Activated CD8-positive, alpha-beta memory T cell treated with anti-CD3 and anti-CD28 coated beads for 36 hours (primary cell): ENCODE data around the gene HORMAD1. TPM values are rescaled to one million over a fixed set of nuclear protein-coding genes. Genes with fewer than 3 reads are reported as not detected.
"Not testable (repeated sequence)": the region's sequence is repeated elsewhere in the genome, so short reads cannot be mapped to it uniquely, and the experiment has no call there.

Experiments
- CTCF ChIA-PET: fragments of 350-600 bp; sonication (Branson Sonifier 250); formaldehyde crosslinking; loops from one replicate; lab custom pipeline; 2021; ENCODE audit warnings: antibody characterized with exemption; lab: Charles Lee
- POLR2A ChIA-PET: fragments of 350-600 bp; sonication (Branson Sonifier 250); formaldehyde crosslinking; loops from one replicate; lab custom pipeline; 2021; ENCODE audit warnings: antibody characterized with exemption; lab: Charles Lee
- total RNA-seq, 2 experiments: library from RNA; stranded (reverse); gene quantifications; one replicate each; pipeline ENCODE4 v1.2.3, GENCODE V29; 2021

The HORMAD1 gene, protein sequence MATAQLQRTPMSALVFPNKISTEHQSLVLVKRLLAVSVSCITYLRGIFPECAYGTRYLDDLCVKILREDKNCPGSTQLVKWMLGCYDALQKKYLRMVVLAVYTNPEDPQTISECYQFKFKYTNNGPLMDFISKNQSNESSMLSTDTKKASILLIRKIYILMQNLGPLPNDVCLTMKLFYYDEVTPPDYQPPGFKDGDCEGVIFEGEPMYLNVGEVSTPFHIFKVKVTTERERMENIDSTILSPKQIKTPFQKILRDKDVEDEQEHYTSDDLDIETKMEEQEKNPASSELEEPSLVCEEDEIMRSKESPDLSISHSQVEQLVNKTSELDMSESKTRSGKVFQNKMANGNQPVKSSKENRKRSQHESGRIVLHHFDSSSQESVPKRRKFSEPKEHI
- not detected for total RNA-seq

GRCh38 chr1:150720703-150721102 is at the start of gene HORMAD1:
Gene HORMAD1 (minus strand): TSS chr1:150720895. CDS start chr1:150719505, 1,390 bp downstream.
- ChIA-PET POLR2A (no interaction called here), CTCF (interaction anchor here (0.7 kb wide), 1 partner anchor 293 kb away, joined by 4 read pairs; no protein-coding TSS in a partner anchor)

GRCh38 chr1:150767704-150768103 is 47.0 kb upstream of the HORMAD1 start:
- POLR2A ChIA-PET, CTCF ChIA-PET: not testable (repeated sequence)

DNA sequence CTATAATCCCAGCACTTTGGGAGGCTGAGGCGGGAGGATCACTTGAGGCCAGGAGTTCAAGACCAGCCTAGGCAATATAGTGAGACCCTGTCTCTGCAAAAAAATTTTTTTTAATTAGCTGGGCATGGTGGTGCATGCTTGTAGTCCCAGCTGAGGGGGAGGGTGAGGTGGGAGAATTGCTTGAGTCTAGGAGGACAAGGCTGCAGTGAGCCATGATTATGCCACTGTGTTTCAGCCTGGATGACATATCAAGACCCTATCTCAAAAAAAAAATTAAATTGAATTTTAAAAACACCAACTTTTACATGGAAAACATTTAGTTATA is 45.2 kb upstream of the HORMAD1 start:
- ChIA-PET POLR2A (interaction anchor here (0.6 kb wide), 1 partner anchor 157 kb away, joined by 3 read pairs; no protein-coding TSS in a partner anchor), CTCF (interaction anchor here (0.9 to 1.7 kb wide), 3 partner anchors 136 to 195 kb away, joined by 3 to 4 read pairs (median 4); partner anchors contain the start of gene ENSA)

- ChIA-PET CTCF (interaction anchor here (0.9 to 1.7 kb wide), 3 partner anchors 136 to 195 kb away, joined by 3 to 4 read pairs (median 4); partner anchors contain the start of gene ENSA), POLR2A (interaction anchor here (0.6 kb wide), 1 partner anchor 157 kb away, joined by 3 read pairs; no protein-coding TSS in a partner anchor)
Measured at GRCh38 chr1:150765296-150765976, 44.7 kb upstream of the HORMAD1 start, which contains the start of gene CTSS. Gene CTSS (minus strand): TSS chr1:150765778. CDS start chr1:150764763, 1,015 bp downstream.

DNA sequence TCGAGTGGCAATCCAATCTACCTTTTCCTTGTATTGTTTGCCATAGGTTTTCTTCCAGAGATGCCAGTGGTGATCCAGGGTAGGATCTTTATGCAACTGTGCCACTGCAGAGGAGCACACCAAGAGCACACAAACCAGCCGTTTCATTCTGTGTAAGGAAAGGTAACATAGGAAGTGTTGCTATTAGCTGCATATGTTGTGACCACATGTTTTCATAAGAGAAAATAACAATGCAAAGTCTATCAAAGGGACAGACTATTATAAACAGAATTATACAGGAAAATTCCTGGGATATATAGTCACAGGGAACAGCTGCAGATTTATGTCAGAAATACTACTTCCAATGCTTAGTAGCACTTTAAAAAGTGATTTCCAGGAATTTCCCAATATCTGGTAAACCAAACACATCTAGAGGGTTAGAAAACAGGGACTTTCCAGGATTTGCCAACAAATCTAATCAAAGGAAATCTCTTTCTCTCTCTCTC is 44.0 kb upstream of the HORMAD1 start:
- POLR2A ChIA-PET, result no interaction called here
- CTCF ChIA-PET, result no interaction called here

DNA sequence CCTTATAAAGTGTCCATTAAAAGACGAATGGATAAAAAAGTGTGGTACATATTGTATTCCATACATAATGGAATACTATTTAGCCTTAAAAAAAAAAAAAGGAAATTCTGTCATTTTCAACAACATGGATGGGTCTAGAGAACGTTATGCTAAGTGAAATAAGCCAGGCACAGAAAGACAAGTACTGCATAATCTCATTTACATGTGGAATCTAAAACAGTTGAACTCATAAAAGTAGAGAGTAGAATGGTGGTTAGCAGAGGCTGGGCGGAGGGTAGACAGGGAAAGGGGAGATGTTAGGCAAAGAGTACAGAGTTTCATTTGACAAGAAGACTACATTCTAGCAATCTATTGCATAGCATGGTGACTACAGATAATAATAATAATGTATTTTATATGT is 42.3 kb upstream of the HORMAD1 start:
- ChIA-PET POLR2A (no interaction called here), CTCF (no interaction called here)

DNA sequence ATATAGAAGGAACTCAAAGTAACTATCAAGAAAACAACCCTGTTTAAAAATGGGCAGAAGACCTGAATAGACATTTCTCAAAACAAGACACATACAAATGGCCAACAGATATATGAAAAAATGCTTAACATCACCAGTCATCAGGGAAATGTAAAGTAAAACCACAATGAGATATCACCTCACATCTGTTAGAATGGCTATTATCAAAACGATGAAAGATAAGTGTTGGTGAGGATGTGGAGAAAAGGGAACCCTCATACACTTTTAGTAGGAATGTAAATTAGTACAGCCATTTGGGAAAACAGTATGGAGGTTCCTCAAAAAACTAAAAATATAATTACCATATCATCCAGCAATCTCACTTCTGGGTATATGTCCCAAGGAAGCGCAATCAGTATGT is 41.9 kb upstream of the HORMAD1 start:
- CTCF ChIA-PET, result no interaction called here

GRCh38 chr1:150761801-150762200 is 41.1 kb upstream of the HORMAD1 start:
- CTCF ChIA-PET, result no interaction called here
- POLR2A ChIA-PET, result no interaction called here

More for the DNA sequence above, 41.9 kb upstream of the HORMAD1 start:
- POLR2A ChIA-PET, result no interaction called here

DNA sequence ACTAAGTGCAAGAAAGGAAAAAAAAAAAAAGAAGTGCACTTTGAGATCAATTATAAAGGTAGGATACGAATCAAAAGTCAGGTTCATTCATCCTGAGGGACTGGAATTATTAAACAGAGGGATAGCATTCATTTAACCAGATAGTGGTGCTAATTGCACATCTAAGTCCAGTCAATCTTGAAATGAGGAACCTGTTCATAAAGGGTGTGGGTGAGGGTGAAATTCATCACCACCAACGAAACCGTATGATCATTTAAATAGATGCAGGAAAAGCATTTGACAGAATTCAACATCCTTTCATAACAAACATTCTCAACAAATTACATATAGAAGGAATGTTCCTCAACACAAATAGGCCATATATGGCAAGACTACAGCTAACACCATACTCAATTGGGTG is 39.3 kb upstream of the HORMAD1 start:
- POLR2A ChIA-PET, result interaction anchor here (0.6 kb wide), 1 partner anchor 242 kb away, joined by 3 read pairs; no protein-coding TSS in a partner anchor
- CTCF ChIA-PET, result no interaction called here

- CTCF ChIA-PET, result no interaction called here
- POLR2A ChIA-PET, result no interaction called here
Measured at GRCh38 chr1:150753416-150753815, 32.7 kb upstream of the HORMAD1 start.

- ChIA-PET POLR2A (no interaction called here), CTCF (no interaction called here)
Measured at GRCh38 chr1:150751443-150751842, 30.7 kb upstream of the HORMAD1 start.

DNA sequence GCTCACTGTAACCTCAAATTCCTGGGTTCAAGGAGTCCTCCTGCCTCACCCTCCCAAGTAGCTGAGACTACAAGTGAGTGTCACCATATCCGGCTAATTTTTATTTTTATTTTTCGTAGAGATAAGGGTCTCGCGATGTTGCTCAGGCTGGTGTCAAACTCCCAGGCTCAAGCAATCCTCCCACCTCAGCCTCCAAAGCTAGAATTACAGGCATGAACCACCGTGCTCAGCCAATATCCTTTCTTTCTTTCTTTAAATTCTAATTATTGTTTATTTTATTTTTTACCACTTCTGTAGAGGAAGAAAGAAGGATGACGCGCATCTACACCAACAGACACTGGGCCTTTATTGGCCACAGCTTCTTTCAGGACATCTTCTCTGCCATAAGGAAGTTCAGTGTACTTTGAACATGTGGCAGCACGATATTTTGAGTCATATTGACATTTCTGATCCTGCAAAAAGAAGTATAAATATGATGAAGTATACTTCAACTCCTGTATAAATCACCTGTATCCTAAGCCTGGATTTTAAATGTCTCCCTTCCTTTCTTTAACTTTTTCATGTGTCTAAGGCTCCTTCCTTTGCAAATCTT is 29.1 kb upstream of the HORMAD1 start:
- POLR2A ChIA-PET, result no interaction called here
- CTCF ChIA-PET, result interaction anchor here (0.6 kb wide), 1 partner anchor 176 kb away, joined by 5 read pairs; the partner anchor contains the start of gene SETDB1

- ChIA-PET CTCF (no interaction called here), POLR2A (no interaction called here)
Measured at GRCh38 chr1:150748878-150749719, 28.4 kb upstream of the HORMAD1 start.

GRCh38 chr1:150730130-150730721 is 9.5 kb upstream of the HORMAD1 start:
- ChIA-PET CTCF (no interaction called here), POLR2A (no interaction called here)

GRCh38 chr1:150724336-150724735 is 3.6 kb upstream of the HORMAD1 start:
- CTCF ChIA-PET, result interaction anchor here (0.7 kb wide), 2 partner anchors 8 to 11 kb away, joined by 3 read pairs; no protein-coding TSS in a partner anchor

GRCh38 chr1:150720098-150720497 is 597 bp downstream of the HORMAD1 start:
- POLR2A ChIA-PET, result no interaction called here
- CTCF ChIA-PET, result no interaction called here

More at GRCh38 chr1:150724336-150724735, 3.6 kb upstream of the HORMAD1 start:
- POLR2A ChIA-PET, result no interaction called here

DNA sequence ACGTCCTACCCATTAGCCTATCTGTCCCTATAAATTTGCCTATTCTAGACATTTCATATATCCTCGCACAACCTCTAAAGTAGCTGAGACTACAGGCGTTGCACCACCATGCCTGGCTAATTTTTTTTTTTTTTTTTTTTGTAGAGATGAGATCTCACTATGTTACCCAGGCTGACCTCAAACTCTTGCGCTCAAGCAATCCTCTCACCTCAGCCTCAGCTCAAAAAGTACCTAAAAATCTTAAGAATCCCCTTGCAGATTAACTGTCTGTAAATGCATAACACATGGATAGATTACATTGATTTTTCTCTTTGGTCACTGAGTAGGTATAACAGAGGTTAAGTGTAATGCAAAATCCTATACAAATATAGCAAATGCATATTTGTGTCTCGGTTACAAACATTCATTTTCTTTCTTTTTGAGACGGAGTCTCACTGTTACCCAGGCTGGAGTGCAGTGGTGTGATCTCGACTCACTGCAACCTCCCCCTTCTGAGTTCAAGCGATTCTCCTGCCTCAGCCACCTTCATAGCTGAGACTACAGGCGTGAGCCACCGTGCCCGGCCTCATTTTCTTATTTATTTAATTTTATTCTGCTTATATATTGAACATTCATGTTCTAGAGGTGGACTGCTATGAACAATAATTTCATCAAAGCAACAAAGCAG is 2.3 kb downstream of the HORMAD1 start:
- ChIA-PET CTCF (interaction anchor here (0.6 kb wide), 1 partner anchor 162 kb away, joined by 3 read pairs; no protein-coding TSS in a partner anchor), POLR2A (no interaction called here)

DNA sequence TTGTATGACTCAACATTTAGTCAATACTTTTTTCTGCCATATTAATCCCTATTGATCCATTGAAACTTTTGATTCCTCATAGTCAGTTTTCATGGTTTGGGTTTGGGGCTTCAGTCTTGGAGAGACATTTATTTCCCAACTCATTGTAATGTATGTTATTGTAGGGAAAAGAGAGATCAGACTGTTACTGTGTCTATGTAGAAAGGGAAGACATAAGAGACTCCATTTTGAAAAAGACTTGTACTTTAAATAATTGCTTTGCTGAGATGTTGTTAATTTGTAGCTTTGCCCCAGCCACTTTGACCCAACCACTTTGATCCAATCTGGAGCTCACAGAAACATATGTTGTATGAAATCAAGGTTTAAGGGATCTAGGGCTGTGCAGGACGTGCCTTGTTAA is 11.7 kb downstream of the HORMAD1 start:
- POLR2A ChIA-PET, result interaction anchor here (0.5 kb wide), 1 partner anchor 139 kb away, joined by 3 read pairs; no protein-coding TSS in a partner anchor
- CTCF ChIA-PET, result not testable (repeated sequence)
